ENCODE results near the gene GRID1.

GRID1 gene

GRCh38 chr10:86261941-86262687 is 104.5 kb downstream of the GRID1 start:
- TF ChIP-seq CTCF (IDR thresholded peaks at IDR 0.05; ENCODE audit: low read length, missing control alignments), result no peak
- no peak for DNase-seq (ENCODE audit: low read depth)

GRCh38 chr10:86261470-86261869 is 105.1 kb downstream of the GRID1 start:
- no peak overlapping the region for H3K4me3 ChIP-seq (replicated peaks; ENCODE audit: low read depth, low read length)
- no peak for DNase-seq (ENCODE audit: low read depth)
- TF ChIP-seq CTCF (IDR thresholded peaks at IDR 0.05; ENCODE audit: low read length, missing control alignments), result no peak

More at GRCh38 chr10:86261941-86262687, 104.5 kb downstream of the GRID1 start:
- no peak overlapping the region for H3K4me3 ChIP-seq (replicated peaks; ENCODE audit: low read depth, low read length)

- no peak overlapping the region for H3K4me3 ChIP-seq (replicated peaks; ENCODE audit: low read depth, low read length)
- TF ChIP-seq CTCF (IDR thresholded peaks at IDR 0.05; ENCODE audit: low read length, missing control alignments), result no peak
- DNase-seq (ENCODE audit: low read depth), result no peak
Measured at GRCh38 chr10:86260564-86260963, 106.0 kb downstream of the GRID1 start.

- DNase-seq (ENCODE audit: low read depth), result no peak
- no peak for TF ChIP-seq CTCF (IDR thresholded peaks at IDR 0.05; ENCODE audit: low read length, missing control alignments)
- H3K4me3 ChIP-seq (replicated peaks; ENCODE audit: low read depth, low read length), result no peak overlapping the region
Measured at GRCh38 chr10:86259901-86260562, 106.6 kb downstream of the GRID1 start.

- no peak for DNase-seq (ENCODE audit: low read depth)
- TF ChIP-seq CTCF (IDR thresholded peaks at IDR 0.05; ENCODE audit: low read length, missing control alignments), result no peak
- H3K4me3 ChIP-seq (replicated peaks; ENCODE audit: low read depth, low read length), result no peak overlapping the region
Measured at GRCh38 chr10:86258941-86259340, 107.7 kb downstream of the GRID1 start.

GRCh38 chr10:86258499-86258898 is 108.1 kb downstream of the GRID1 start:
- TF ChIP-seq CTCF (IDR thresholded peaks at IDR 0.05; ENCODE audit: low read length, missing control alignments), result no peak
- peak; percentile 4 for DNase-seq (ENCODE audit: low read depth)
- no peak overlapping the region for H3K4me3 ChIP-seq (replicated peaks; ENCODE audit: low read depth, low read length)

Measured in fibroblast of pulmonary artery (primary cell).